Measurements from ENCODE around the gene IGHMBP2.

- TF ChIP-seq CTCF (IDR thresholded peaks at IDR 0.05), result no peak
- no peak for TF ChIP-seq POLR2A (IDR thresholded peaks at IDR 0.05)
Measured at GRCh38 chr11:68904248-68904847, 657 bp downstream of the IGHMBP2 start.
